HG03378 (cell line): Measurements from ENCODE around the gene GDAP2.
"Not testable (repeated sequence)": the region's sequence is repeated elsewhere in the genome, so short reads cannot be mapped to it uniquely, and the experiment has no call there.

Experiments used
- ATAC-seq: cut with Tn5 transposase; IDR thresholded peaks from one replicate; pipeline ENCODE4 v1.9.1; 2021; ENCODE audit warnings: mild to moderate bottlenecking, moderate library complexity; ENCODE audit not compliant: unreplicated experiment

Gene GDAP2

DNA sequence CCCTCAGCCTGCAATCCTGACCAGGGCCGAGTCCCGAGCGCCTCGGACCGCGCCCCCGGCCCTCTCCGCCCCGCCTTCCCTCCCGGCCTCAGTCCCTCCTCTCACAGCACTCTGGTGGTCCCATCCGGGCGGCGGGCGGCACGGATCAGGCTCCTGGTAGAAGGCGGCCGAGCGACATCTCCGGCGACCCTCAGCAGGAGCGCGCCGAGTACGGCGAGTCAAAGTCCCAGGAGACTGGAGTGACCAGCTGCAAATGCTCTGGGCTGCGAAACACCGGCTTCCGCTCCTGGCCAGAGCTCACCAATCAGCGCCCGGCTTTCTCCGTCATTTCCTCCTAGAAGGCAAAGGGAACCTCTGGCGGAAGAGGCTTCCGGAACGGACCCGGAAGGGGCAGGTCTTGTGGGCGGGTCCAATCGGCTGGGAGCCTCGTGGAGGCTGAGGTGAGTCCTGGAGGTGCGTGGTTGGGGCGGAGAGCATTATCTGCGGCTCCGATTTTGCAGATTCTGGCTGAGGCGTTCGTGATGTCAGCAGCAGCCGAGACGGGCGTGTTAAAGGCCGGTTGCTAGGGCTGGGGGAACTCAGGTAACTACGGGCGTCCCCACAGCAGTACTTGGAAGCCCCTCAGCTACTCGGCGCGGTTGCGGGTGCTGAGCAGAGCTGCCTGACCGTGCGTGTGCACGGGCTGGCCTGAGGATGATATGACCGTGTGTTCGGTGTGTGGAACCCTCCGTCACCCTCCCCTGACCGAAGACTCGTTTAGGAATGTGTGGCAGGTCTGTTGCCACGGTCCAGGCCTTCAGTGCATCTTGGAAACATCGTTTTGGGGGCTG lies at the start of gene GDAP2, which contains the start of gene WDR3:
Gene GDAP2 (minus strand): TSS at position 279 of the 830 bp plus-strand sequence. CDS start 9,264 bp downstream, outside the sequence.
Gene WDR3 (plus strand): TSS at position 397 of the 830 bp plus-strand sequence. CDS start 3,581 bp downstream, outside the sequence.
- peak; percentile 94 for ATAC-seq

DNA sequence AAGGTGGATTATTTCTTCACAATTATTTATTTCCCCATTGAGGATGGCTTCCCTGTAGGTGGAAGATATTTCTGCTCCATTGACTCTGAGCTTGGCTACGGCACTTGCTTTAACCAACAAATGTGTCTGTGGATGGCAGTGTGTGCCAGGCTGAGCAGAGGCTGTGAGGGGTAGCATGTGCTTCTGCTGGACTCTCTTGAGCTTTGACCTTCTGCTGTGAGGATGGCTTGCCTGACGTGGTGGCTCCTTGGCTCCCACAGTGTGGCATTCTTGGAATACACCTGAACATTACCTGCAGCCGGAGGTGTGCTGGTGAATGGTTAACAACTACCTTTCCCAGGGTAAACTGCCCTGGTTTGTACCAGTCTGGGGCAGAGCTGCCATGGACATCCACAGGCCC lies 47.0 kb upstream of the GDAP2 start:
- ATAC-seq: no peak

GRCh38 chr1:117971777-117972176 lies 42.4 kb upstream of the GDAP2 start:
- ATAC-seq: no peak

- ATAC-seq: no peak
These were observed 40.8 kb upstream of the GDAP2 start for GRCh38 chr1:117970252-117970651.

DNA sequence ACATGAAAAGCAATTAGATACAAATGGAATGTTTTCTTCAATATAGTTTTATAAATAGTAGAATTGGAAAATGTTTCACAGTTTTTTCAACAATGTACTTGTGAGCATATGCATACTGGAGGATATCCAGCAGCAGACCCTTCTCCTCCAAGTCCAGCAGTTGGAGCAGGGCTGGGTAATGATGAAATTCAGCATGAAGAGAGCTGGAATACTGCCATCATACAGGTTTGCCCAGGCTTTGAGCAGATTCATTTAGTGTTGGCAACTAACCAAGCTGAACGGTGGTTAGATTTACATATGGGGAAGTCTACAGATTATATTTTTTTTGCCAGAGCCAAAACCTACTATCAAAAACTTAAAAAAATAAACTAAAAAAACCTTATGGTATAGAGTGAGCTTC lies 38.5 kb upstream of the GDAP2 start:
- no peak for ATAC-seq

DNA sequence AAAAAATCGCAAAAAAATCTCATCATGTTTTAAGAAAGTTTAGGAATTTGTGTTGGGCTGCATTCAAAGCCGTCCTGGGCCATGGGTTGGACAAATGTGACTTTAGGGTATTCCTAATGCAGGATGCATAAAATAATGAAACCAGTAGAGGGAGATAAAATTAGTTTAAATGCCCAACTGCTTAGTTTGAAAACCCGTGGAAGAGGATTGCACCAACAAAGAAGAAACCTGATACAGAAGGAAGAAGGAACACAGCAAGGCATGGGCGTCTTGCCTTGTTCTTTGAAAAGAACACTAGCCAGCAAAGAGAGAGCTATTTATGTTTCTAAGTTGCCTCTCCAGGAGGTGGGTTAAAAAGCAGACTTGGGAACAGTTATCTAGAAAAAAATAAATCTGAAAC lies 38.1 kb upstream of the GDAP2 start:
- ATAC-seq: no peak

- ATAC-seq: no peak
These were observed 35.0 kb upstream of the GDAP2 start for GRCh38 chr1:117964290-117965038.

GRCh38 chr1:117959364-117959763 lies 29.9 kb upstream of the GDAP2 start:
- ATAC-seq: no peak

GRCh38 chr1:117952386-117952785 lies 23.0 kb upstream of the GDAP2 start:
- ATAC-seq: no peak

DNA sequence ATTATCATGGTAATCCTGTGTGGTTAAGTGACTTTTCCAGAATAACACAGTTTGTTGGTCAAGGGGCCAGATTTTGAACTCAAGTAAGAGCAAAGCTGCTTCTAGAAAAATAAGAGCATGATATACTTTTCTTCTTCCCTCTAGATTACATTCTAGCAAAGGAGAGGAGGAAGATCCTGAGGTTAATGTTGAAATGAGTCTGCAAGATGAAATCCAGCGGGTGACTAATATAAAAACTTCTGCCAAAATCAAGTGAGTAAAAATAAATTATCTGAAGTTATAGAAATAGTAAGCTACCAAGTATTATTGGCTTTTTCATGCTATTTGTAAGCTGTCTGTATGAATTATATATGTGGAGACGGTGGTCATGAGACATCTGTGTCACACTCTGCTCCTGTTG lies 12.9 kb upstream of the GDAP2 start:
- ATAC-seq: no peak

DNA sequence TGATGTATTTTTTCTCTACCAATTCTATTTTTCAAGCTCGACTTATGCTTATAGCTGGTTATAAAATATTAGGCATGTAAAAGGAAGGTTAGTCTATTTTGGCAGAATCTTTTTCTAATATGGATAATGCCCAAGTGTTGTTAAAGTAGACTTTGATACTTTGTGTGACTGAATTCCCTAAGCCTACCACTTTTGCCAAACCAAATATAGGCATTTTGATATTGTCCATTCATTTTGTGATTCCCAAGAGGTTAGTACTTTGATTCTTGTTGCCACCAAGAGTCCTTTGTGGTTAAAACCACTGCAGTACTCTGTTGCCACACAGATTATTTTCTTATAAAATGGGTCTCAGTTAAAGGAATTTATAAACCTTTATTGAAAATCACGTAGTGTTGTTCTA lies 4.3 kb upstream of the GDAP2 start:
- ATAC-seq: no peak

DNA sequence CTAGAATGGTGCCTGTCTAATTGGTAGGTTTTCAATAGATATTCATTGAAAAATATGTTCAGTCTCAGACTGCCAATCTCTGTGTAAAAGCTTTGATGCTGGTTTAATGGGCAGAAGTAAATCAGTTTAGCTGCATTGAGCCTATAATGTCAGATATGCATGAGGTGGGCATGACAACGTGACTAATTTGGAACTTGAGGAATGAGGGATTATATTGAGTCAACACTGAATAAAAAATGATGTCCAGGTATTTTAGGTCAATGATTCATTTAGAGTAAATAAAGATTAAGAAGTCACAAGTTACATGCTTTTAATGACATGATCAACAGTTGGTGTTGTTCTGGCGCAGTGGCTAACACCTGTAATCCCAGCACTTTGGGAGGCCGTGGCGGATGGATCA lies 3.2 kb upstream of the GDAP2 start:
- no peak for ATAC-seq

- no peak for ATAC-seq
These were observed 1.1 kb upstream of the GDAP2 start for GRCh38 chr1:117930484-117930883.

GRCh38 chr1:117930173-117930447 lies 689 bp upstream of the GDAP2 start:
- ATAC-seq: no peak

GRCh38 chr1:117928881-117929342 lies 509 bp downstream of the GDAP2 start:
- ATAC-seq: peak; percentile 35

GRCh38 chr1:117925981-117926380 lies 3.4 kb downstream of the GDAP2 start:
- ATAC-seq: no peak

GRCh38 chr1:117922717-117923116 lies 6.7 kb downstream of the GDAP2 start:
- not testable (repeated sequence) for ATAC-seq

DNA sequence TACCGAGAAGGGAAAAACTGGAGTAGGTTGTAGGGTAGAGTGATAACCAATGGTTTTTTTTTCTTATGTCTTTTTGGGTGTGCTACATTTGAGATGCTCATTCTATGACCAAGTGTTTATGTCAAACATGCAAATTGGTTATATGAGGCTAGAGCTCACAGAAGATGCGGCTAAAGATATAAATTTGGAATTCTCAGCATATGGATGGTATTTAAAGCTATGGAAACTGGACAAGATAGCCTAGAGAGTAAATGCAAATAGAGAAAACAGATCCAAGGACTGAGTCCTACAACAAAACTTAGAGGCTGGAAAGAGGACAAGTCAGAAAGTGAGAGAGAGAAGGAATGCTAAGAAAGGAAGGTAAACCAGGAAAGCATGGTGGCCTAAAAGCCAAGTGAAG lies 7.4 kb downstream of the GDAP2 start:
- ATAC-seq: no peak

GRCh38 chr1:117919376-117919775 lies 10.0 kb downstream of the GDAP2 start:
- ATAC-seq: no peak

GRCh38 chr1:117911051-117911450 lies 18.4 kb downstream of the GDAP2 start:
- no peak for ATAC-seq

GRCh38 chr1:117905019-117905418 lies 24.4 kb downstream of the GDAP2 start:
- ATAC-seq: no peak

DNA sequence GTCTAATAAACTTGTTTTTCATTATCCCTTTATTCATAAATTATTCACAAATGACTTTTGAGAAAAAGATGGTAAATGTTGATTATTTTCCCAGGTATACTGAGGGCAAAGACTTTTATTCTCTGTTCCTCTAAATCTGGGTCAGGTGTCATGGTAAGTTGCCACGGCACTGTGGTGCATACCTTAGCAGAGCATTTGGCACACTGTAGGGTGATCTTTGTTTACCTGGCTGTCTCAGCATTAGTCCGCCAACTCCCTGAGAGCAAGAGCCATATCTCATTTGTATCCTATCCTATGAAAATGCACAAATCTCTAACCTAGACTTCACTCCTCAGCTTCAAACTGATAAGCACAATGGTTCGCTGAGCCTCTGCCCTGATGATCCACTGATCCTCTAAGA lies 24.9 kb downstream of the GDAP2 start:
- ATAC-seq: no peak
